Spleen (tissue), 7 donors: ENCODE results near the gene CCDC3.

Experiments used
- CTCF ChIP-seq, 11 experiments: fragments of 200-600 bp in 7 of 11; fragments of 450-650 bp in 4 of 11; sonication (generic) in 4 of 11; IDR thresholded peaks in 8 of 11; conservative IDR thresholded peaks in 3 of 11; 1 replicate in 7 of 11; 2 replicates in 4 of 11; pipeline versions ENCODE4 v1.4.0 to v1.8.0; 2016 to 2021; ENCODE audit warnings: antibody characterized with exemption in 11 of 11, inconsistent platforms in 4 of 11, mild to moderate bottlenecking in 1 of 11
- POLR2A ChIP-seq, 3 donors: fragments of 450-650 bp; IDR thresholded peaks; one replicate each; pipeline ENCODE4 v1.5.1; 2017; ENCODE audit warnings: antibody characterized with exemption in 3 of 3, mild to moderate bottlenecking in 1 of 3
- POLR2AphosphoS5 ChIP-seq, 3 donors: sonication (generic); formaldehyde crosslinking; IDR thresholded peaks; one replicate each; pipeline ENCODE4 v1.5.1; 2017; ENCODE audit warnings: antibody characterized with exemption in 3 of 3
- donor health status: DM: no; HTN: no; CAD: no; lungs with moderate emphysema.
- donor health status: DM: no; HTN: no; CAD: no.
- donor health status: DM: no; HTN: no; CAD: no.

GRCh38 chr10:12944931-12945330 is 56.6 kb downstream of the CCDC3 start:
- TF ChIP-seq POLR2AphosphoS5 (IDR thresholded peaks at IDR 0.05): no peak
- TF ChIP-seq CTCF (IDR thresholded peaks at IDR 0.05 in 8 of 11, conservative IDR thresholded peaks at IDR 0.05 in 3 of 11): no peak
- no peak for TF ChIP-seq POLR2A (IDR thresholded peaks at IDR 0.05)
